Esophagus muscularis mucosa (tissue), 4 donors: ENCODE results near the gene AFF2. TPM values are rescaled to one million over a fixed set of nuclear protein-coding genes. Genes with fewer than 3 reads are reported as not detected.

Source experiments
- DNase-seq: peaks from one replicate; pipeline ENCODE4 v3.0.0-alpha.2; 2017; ENCODE audit errors: extremely low spot score
- H3K27ac ChIP-seq, 4 donors: fragments of 200-600 bp; sonication (generic); replicated peaks in 1 of 4; 1 replicate in 3 of 4; 2 replicates in 1 of 4; pipeline ENCODE4 v1.5.1; 2016 to 2019; ENCODE audit warnings: mild to moderate bottlenecking in 1 of 4
- H3K27me3 ChIP-seq, 4 donors: fragments of 200-600 bp; sonication (generic); one replicate each; pipeline versions ENCODE4 v1.5.1 to v1.6.0; 2016 to 2019
- H3K36me3 ChIP-seq, 4 donors: fragments of 200-600 bp; sonication (generic); one replicate each; pipeline ENCODE4 v1.5.1; 2016 to 2019
- H3K4me1 ChIP-seq, 4 donors: fragments of 200-600 bp; sonication (generic); one replicate each; pipeline ENCODE4 v1.5.1; 2016 to 2019
- H3K4me3 ChIP-seq, 4 donors: fragments of 200-600 bp; sonication (generic); 1 replicate in 2 of 4; 2 replicates in 2 of 4; pipeline ENCODE4 v1.5.1; 2016 to 2019; ENCODE audit warnings: mild to moderate bottlenecking in 4 of 4, moderate library complexity in 1 of 4
- H3K9me3 ChIP-seq, 4 donors: fragments of 200-600 bp; sonication (generic); 1 replicate in 3 of 4; 2 replicates in 1 of 4; pipeline ENCODE4 v1.5.1; 2016 to 2019
- EP300 ChIP-seq: sonication (generic); formaldehyde crosslinking; IDR thresholded peaks from one replicate; pipeline ENCODE4 v1.6.1; 2017; ENCODE audit warnings: antibody characterized with exemption
- POLR2A ChIP-seq: fragments of 450-650 bp; IDR thresholded peaks from one replicate; pipeline ENCODE4 v1.6.1; 2017; ENCODE audit warnings: antibody characterized with exemption, moderate library complexity, mild to moderate bottlenecking, low read depth
- POLR2AphosphoS5 ChIP-seq, 2 donors: sonication (generic); formaldehyde crosslinking; IDR thresholded peaks; one replicate each; pipeline ENCODE4 v1.6.1; 2017; ENCODE audit warnings: antibody characterized with exemption in 2 of 2
- WGBS: methylation state at CpG from one replicate; pipeline ENCODE4 v1.1.5; 2018; 5-methylcytosine and 5-hydroxymethylcytosine counted together
- intact Hi-C: fragments of 100-400 bp; cut with DNase I; formaldehyde crosslinking; loops from one replicate; pipeline ENCODE4 v1.15.1; 2023
- total RNA-seq, 4 donors: library from RNA; depleted of rRNA; stranded (reverse); fragments of >200 nt; gene quantifications; one replicate each; pipeline versions ENCODE4 v1.1.0 to v1.2.1, GENCODE V29; 2016
- TF ChIP-seq, protein P1 (sequence below), 3 experiments: fragments of 200-600 bp in 2 of 3; fragments of 450-650 bp in 1 of 3; sonication (generic) in 2 of 3; IDR thresholded peaks; one replicate each; pipeline ENCODE4 v1.5.1; 2017 to 2019; ENCODE audit warnings: antibody characterized with exemption in 3 of 3, mild to moderate bottlenecking in 2 of 3, moderate library complexity in 1 of 3

AFF2 gene
- total RNA-seq, 4 donors from 2014 or later = 3.8 to 10.8 (median 6.8) TPM

DNA sequence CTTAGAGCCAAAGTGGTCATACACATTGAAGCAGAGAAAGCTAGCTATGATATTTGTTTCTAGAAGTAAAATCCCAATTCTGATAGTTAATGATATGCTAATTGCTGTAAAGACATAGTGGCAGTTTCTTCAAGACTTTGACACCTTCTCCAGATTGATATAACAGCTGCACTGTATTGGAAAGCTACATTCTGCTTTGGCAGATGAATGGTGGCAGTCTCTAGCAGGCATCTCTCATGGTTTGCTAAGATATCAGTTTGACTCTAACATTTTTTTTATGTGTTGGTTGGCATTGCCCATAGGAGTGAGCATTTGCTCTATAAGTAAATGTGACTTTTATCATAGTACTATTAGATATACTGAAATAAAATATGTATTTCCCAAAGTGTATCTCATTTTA, 128.2 kb downstream of the AFF2 start:
- Histone ChIP-seq H3K36me3 (no peaks in the 10 kb centered on the region), H3K4me3 (no peak overlapping the region), H3K27ac (no peak overlapping the region), H3K9me3 (no peaks in the 10 kb centered on the region), H3K27me3 (no peaks in the 10 kb centered on the region), H3K4me1 (no peaks in the 10 kb centered on the region)
- DNase-seq = no peak
- TF ChIP-seq, protein P1, sequence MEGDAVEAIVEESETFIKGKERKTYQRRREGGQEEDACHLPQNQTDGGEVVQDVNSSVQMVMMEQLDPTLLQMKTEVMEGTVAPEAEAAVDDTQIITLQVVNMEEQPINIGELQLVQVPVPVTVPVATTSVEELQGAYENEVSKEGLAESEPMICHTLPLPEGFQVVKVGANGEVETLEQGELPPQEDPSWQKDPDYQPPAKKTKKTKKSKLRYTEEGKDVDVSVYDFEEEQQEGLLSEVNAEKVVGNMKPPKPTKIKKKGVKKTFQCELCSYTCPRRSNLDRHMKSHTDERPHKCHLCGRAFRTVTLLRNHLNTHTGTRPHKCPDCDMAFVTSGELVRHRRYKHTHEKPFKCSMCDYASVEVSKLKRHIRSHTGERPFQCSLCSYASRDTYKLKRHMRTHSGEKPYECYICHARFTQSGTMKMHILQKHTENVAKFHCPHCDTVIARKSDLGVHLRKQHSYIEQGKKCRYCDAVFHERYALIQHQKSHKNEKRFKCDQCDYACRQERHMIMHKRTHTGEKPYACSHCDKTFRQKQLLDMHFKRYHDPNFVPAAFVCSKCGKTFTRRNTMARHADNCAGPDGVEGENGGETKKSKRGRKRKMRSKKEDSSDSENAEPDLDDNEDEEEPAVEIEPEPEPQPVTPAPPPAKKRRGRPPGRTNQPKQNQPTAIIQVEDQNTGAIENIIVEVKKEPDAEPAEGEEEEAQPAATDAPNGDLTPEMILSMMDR (IDR thresholded peaks at IDR 0.05) = no peak
- TF ChIP-seq POLR2A = no peak
- TF ChIP-seq POLR2AphosphoS5 (IDR thresholded peaks at IDR 0.05) = no peak
- TF ChIP-seq EP300 = no peak
- intact Hi-C loops = no loop called here

DNA sequence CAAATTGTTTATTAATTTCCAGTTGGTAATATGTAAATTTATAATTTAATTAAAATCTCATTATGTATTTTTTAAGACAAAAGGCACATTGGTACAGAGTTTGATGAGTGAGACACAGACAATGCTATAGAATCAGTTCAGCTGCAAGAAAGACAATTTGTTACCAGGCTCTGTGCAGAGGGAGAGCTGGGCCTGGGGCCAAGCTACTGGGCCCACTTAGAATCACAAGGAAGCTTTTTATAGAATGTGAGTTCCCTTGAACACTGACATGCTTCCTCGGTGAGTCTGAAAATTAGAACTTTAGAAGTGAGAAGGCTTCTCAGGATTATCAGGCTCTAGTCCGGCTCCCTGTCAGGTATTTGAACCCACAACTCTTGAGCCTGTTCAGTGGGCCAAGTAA, 129.0 kb downstream of the AFF2 start:
- intact Hi-C loops = no loop called here
- H3K9me3 ChIP-seq = no peaks in the 10 kb centered on the region
- 45% methylated on average over 2 of the region's 2 CpGs for WGBS
- no peaks in the 10 kb centered on the region for H3K27me3 ChIP-seq
- no peak overlapping the region for H3K27ac ChIP-seq
- no peak overlapping the region for H3K4me3 ChIP-seq
- H3K36me3 ChIP-seq = no peaks in the 10 kb centered on the region
- no peaks in the 10 kb centered on the region for H3K4me1 ChIP-seq
- TF ChIP-seq EP300 = no peak
- no peak for TF ChIP-seq POLR2AphosphoS5 (IDR thresholded peaks at IDR 0.05)
- TF ChIP-seq, protein P1 (IDR thresholded peaks at IDR 0.05) = no peak
- TF ChIP-seq POLR2A = no peak
- DNase-seq = no peak

DNA sequence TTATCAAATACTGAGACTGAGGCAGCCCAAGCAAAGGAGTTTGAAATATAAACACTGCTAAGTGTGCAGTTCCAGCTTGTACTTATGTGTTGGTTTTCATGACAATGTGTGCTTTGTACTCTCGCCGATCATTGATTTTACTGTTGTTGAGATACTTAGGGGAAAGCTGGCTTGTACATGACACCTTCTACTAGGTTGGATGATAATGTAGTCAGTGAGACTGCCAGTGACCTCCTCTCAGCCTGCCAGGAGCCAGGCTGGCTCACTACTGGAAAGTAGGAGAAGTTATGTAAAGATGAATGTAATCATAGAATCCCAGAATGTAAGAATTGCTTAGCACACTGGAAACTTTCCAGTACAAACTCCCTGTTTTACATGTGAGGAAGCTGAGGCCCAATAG, 132.0 kb downstream of the AFF2 start:
- no peak for TF ChIP-seq POLR2A
- TF ChIP-seq, protein P1 (IDR thresholded peaks at IDR 0.05) = no peak
- TF ChIP-seq EP300 = no peak
- TF ChIP-seq POLR2AphosphoS5 (IDR thresholded peaks at IDR 0.05) = no peak
- Histone ChIP-seq H3K36me3 (no peaks in the 10 kb centered on the region), H3K4me1 (no peaks in the 10 kb centered on the region), H3K27me3 (no peaks in the 10 kb centered on the region), H3K4me3 (no peak overlapping the region), H3K9me3 (no peaks in the 10 kb centered on the region), H3K27ac (no peak overlapping the region)
- intact Hi-C loops = no loop called here
- WGBS = 51% methylated on average over 2 of the region's 2 CpGs
- DNase-seq = no peak

DNA sequence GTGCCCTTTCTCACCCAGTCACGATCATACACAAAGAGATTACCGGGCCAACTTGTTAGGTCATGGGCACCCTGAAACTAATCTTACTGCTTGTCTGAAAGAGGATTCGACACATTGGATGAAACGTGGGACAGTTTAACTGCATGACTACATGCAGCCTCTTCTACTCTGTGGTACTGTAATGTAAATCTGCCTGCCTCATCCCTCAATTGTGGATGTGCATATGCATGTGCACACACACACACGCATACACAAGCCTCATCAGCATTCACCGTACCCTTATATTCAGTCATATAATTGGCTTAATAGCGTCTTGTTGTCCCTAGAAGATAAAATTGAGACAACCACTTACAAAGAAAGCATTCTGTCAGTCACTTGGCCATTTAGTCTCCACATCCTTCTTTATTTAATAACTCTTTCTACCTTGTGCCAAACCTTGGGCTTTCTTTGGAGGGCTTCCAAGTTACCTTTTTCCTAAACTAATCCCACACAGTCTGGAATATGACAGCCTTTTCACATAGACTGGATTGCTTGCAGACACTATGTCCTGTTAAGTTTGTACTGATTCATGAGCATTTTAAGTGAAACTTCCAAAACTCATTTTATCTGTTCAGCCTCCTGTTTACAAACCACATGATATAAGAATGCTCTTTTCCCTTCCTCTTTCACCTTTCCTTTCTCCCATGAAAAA, 132.9 kb downstream of the AFF2 start:
- WGBS = 71% methylated on average over 7 of the region's 7 CpGs

More for the DNA sequence above, 132.9 kb downstream of the AFF2 start:
- Histone ChIP-seq H3K27me3 (no peaks in the 10 kb centered on the region), H3K4me3 (no peak overlapping the region), H3K4me1 (no peaks in the 10 kb centered on the region), H3K9me3 (no peaks in the 10 kb centered on the region), H3K36me3 (no peaks in the 10 kb centered on the region), H3K27ac (no peak overlapping the region)
- DNase-seq = no peak
- TF ChIP-seq EP300 (no peak), POLR2AphosphoS5 (IDR thresholded peaks at IDR 0.05) (no peak), POLR2A (no peak)
- TF ChIP-seq, protein P1 (IDR thresholded peaks at IDR 0.05) = no peak
- intact Hi-C loops = no loop called here
